ENCODE measurements around the gene COA8.

COA8 gene

GRCh38 chr14:103543721-103544387 lies 18.9 kb upstream of the COA8 start:
- TF ChIP-seq CTCF (conservative IDR thresholded peaks at IDR 0.05; ENCODE audit: control insufficient read depth, insufficient read depth, low read depth, low read length): no peak
- H3K4me3 ChIP-seq (ENCODE audit: control insufficient read depth, low read depth, low read length): no peak overlapping the region
- DNase-seq (ENCODE audit: low read depth): no peak

GRCh38 chr14:103544388-103545218 lies 18.2 kb upstream of the COA8 start:
- DNase-seq (ENCODE audit: low read depth): no peak
- H3K4me3 ChIP-seq (ENCODE audit: control insufficient read depth, low read depth, low read length): no peak overlapping the region
- no peak for TF ChIP-seq CTCF (conservative IDR thresholded peaks at IDR 0.05; ENCODE audit: control insufficient read depth, insufficient read depth, low read depth, low read length)

DNA sequence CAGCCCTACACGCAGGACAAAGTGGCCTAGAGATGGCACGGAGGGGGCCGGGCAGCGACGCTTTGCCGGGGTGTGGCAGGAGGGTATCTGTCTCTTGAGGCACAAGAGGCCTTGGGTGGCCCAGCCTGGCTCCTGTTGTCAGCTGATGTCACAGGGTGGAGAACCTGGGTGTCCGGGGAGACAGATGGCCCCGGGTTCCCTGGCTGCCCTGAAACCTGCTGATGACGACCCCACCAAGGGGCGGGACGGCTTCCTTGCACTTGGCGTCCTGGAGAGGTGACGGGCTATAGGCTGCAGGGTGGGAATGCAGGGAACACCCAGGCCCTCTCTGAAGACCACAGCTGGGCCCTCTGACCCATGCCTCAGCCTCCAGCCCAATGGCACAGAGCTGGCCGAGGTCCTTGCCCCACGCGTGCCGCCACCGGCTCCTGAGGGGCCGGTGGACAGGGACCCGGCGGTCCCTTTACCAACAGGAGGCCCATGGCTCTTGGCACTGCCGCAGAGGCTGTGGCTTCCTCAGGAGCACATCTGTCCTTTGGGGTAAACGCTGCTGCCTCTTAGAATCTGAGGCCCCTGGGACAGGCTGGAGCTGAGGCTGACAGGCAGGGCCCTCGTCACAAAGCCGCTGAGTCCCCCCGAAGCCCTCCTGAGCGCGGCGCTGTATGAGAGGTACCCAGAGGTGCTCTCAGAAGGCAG lies 17.4 kb upstream of the COA8 start:
- no peak for TF ChIP-seq CTCF (conservative IDR thresholded peaks at IDR 0.05; ENCODE audit: control insufficient read depth, insufficient read depth, low read depth, low read length)
- H3K4me3 ChIP-seq (ENCODE audit: control insufficient read depth, low read depth, low read length): no peak overlapping the region
- no peak for DNase-seq (ENCODE audit: low read depth)

- H3K4me3 ChIP-seq (ENCODE audit: control insufficient read depth, low read depth, low read length): no peak overlapping the region
- DNase-seq (ENCODE audit: low read depth): no peak
- TF ChIP-seq CTCF (conservative IDR thresholded peaks at IDR 0.05; ENCODE audit: control insufficient read depth, insufficient read depth, low read depth, low read length): no peak
Measured at GRCh38 chr14:103545915-103546651, 16.7 kb upstream of the COA8 start.

DNA sequence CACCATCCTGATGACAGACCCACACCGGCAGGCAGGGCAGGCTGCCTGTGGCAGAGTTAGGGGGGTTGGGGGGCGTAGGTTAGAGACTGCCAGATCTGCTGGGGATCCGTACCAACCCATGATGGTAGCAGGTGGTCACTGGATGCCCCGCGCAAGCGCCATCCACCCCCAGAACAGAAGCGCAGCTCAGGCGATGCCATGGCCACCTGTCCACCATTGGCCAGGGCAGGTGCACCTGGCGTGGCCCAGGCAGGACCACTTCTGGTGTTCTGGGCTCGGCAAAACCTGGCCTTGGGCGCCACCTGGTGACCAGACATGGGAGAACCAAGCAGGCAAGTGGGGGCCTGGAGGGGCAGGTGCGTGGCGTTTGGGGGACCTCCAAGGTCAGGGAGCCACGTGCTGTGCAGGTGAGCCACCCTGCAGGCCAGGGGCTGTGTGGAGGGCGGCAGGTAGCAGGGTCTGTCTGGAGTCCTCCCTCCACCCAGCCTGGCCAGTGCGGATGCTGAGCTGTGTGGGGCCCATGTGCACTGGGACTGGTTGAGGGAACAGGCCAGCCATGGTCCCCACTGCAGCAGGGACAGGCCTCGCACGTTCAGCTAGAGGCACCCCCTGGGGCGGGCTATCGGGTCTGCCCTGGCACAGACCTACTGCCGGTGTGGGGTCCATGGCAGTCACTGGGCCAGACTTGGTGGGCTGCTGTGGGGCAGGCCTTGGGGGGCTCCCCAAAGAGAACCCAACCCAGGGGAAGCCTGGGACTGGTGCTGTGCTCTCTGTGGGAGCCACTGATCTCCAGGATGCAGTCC lies 15.9 kb upstream of the COA8 start:
- H3K4me3 ChIP-seq (ENCODE audit: control insufficient read depth, low read depth, low read length): no peak overlapping the region
- peak; percentile 72 for TF ChIP-seq CTCF (conservative IDR thresholded peaks at IDR 0.05; ENCODE audit: control insufficient read depth, insufficient read depth, low read depth, low read length)
- DNase-seq (ENCODE audit: low read depth): peak; percentile 49
